ENCODE measurements around the gene LRRC19.
A peak's percentile ranks its signal among the peaks of the same experiment; 100 is the strongest.

LRRC19 gene

DNA sequence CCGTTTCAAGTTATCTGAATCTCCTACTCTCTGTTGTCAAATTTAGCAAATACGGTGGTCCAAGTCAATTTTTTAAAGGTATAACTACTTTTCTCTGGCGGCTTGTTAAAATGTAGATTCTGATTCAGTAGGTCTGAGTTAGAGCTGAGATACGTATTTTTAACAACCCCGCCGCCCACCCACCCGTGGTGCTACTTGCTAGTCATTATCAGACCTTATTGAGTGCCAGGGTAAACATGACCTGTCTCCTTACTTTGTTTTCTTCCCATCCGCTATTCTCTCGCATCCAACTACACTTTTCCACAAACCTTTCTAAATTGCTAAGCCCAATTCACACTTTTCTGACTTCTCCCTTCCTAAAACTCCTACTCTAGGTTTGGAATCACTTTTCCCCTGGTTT lies 57.7 kb downstream of the LRRC19 start:
- DNase-seq (ENCODE audit: low read depth, low spot score), result no peak
- Histone ChIP-seq H3K4me3 (ENCODE audit: insufficient read length, low read depth) (peak overlapping the region; percentile 99), H3K4me1 (ENCODE audit: insufficient read depth, insufficient read length) (no peaks in the 10 kb centered on the region), H3K36me3 (ENCODE audit: insufficient read depth, insufficient read length, low read length) (peaks cover 15% of the 10 kb centered on the region), H3K27me3 (ENCODE audit: insufficient read depth, insufficient read length) (no peaks in the 10 kb centered on the region), H3K9ac (ENCODE audit: insufficient read length, low read depth) (peak overlapping the region; percentile 99), H3K9me3 (ENCODE audit: insufficient read depth, low read length) (no peaks in the 10 kb centered on the region)
- TF ChIP-seq ZNF274 (IDR thresholded peaks at IDR 0.05; ENCODE audit: low read depth, low read length) (no peak), SUZ12 (IDR thresholded peaks at IDR 0.05; ENCODE audit: extremely low read depth, insufficient read depth, insufficient read length) (no peak), YY1 (IDR thresholded peaks at IDR 0.05; ENCODE audit: insufficient read depth, insufficient read length) (no peak)

DNA sequence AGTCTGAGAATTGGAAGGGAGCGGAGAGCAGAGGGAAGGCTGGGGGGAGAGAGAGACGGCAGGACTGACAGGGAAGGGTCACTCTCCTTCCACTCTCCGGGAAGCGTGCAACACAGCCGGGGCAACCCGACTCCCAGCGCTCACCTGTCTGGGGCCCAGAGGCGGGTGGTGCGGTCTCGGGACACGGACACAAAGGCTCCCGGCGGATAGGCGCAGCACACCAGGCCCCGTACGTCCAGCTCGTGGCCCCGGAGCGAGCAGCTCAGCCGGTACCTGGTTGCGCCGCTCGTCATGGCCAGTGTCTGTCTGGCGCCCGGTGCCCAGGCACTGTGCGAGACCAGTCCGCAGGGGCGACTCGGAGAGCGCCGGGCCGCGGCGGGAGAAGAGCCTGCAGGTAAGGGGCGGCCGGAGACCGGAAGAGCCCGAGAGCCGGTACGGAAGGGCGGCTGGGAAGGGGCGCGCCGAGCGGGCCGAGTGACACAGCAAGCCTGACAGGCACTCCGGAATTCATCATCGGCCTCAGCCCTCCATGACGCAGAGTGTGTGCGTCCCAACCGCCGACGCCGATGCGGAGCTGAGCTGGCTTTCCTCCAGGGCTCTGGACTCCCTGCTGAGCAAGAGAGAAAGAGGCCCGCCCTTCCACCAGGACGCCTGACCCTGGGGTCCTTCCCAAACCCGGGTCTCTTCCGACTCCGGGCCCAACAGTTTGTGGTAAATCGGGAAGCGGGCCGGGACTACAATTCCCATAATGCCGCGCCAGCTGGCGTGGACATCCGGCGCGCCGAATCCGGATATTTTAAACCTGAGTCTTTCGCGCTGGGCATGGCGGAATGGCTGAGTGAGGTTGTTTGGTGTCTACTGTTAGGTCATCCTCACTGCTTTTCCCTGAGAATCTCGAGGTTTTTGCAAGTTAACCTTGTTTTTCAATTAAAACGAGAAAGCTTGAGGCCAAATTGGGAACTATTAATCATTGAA lies 58.4 kb downstream of the LRRC19 start, which contains the start of gene PLAA:
PLAA (minus strand) TSS at position 490 of the 975 bp plus-strand sequence; CDS start at position 293, 197 bp downstream.
- TF ChIP-seq ZNF274 (IDR thresholded peaks at IDR 0.05; ENCODE audit: low read depth, low read length) (no peak), SUZ12 (IDR thresholded peaks at IDR 0.05; ENCODE audit: extremely low read depth, insufficient read depth, insufficient read length) (no peak), YY1 (IDR thresholded peaks at IDR 0.05; ENCODE audit: insufficient read depth, insufficient read length) (peak; percentile 73)
- no peaks in the 10 kb centered on the region for H3K27me3 ChIP-seq (ENCODE audit: insufficient read depth, insufficient read length)
- no peaks in the 10 kb centered on the region for H3K9me3 ChIP-seq (ENCODE audit: insufficient read depth, low read length)
- peak; percentile 79 for DNase-seq (ENCODE audit: low read depth, low spot score)
- H3K4me3 ChIP-seq (ENCODE audit: insufficient read length, low read depth), result peak within 1 kb of the TSS; percentile 99
- H3K36me3 ChIP-seq (ENCODE audit: insufficient read depth, insufficient read length, low read length), result peaks cover 15% of the 10 kb centered on the region
- H3K9ac ChIP-seq (ENCODE audit: insufficient read length, low read depth), result peak within 1 kb of the TSS; percentile 99
- H3K4me1 ChIP-seq (ENCODE audit: insufficient read depth, insufficient read length), result no peaks in the 10 kb centered on the region

DNA sequence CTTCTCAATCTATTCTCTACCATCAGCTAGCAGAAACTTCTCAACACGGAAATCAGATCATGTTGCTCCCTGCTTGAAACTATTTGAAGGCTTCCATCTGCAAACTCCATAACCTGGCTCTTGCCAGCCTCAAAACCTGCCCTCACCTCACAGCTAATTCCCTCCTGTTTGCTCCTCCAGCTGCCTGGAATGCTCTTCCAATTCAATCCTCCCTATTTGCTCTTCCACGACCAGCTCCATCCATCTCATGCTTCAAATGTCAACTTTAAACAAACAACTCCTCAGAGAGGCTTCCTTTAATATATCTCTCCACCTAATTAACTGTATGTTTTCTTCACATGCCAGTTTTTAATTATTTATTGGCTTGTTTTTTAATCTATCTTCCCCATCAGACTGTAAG lies 59.9 kb downstream of the LRRC19 start:
- H3K36me3 ChIP-seq (ENCODE audit: insufficient read depth, insufficient read length, low read length), result peaks cover 20% of the 10 kb centered on the region
- H3K4me3 ChIP-seq (ENCODE audit: insufficient read length, low read depth), result peak overlapping the region; percentile 99
- TF ChIP-seq ZNF274 (IDR thresholded peaks at IDR 0.05; ENCODE audit: low read depth, low read length) (no peak), YY1 (IDR thresholded peaks at IDR 0.05; ENCODE audit: insufficient read depth, insufficient read length) (no peak), SUZ12 (IDR thresholded peaks at IDR 0.05; ENCODE audit: extremely low read depth, insufficient read depth, insufficient read length) (no peak)
- no peaks in the 10 kb centered on the region for H3K27me3 ChIP-seq (ENCODE audit: insufficient read depth, insufficient read length)
- H3K9me3 ChIP-seq (ENCODE audit: insufficient read depth, low read length), result no peaks in the 10 kb centered on the region
- no peaks in the 10 kb centered on the region for H3K4me1 ChIP-seq (ENCODE audit: insufficient read depth, insufficient read length)
- no peak for DNase-seq (ENCODE audit: low read depth, low spot score)
- H3K9ac ChIP-seq (ENCODE audit: insufficient read length, low read depth), result peak overlapping the region; percentile 99
